GM21515 (cell line): ENCODE measurements around the gene PARN.
"Not testable (repeated sequence)": the region's sequence is repeated elsewhere in the genome, so short reads cannot be mapped to it uniquely, and the experiment has no call there.

Experiments used
- ATAC-seq: cut with Tn5 transposase; IDR thresholded peaks from one replicate; pipeline ENCODE4 v1.9.1; 2021; ENCODE audit not compliant: unreplicated experiment

The PARN gene

GRCh38 chr16:14574698-14575415, 55.2 kb downstream of the PARN start:
- not testable (repeated sequence) for ATAC-seq

- no peak for ATAC-seq
These were observed 57.5 kb downstream of the PARN start for GRCh38 chr16:14572535-14572934.

- no peak for ATAC-seq
These were observed 60.8 kb downstream of the PARN start for GRCh38 chr16:14569213-14569612.

GRCh38 chr16:14566599-14566998, 63.5 kb downstream of the PARN start:
- ATAC-seq = no peak

GRCh38 chr16:14565688-14566025, 64.4 kb downstream of the PARN start:
- ATAC-seq = no peak

GRCh38 chr16:14564861-14565687, 65.0 kb downstream of the PARN start:
- ATAC-seq = no peak

- no peak for ATAC-seq
These were observed 65.7 kb downstream of the PARN start for GRCh38 chr16:14564323-14564722.

- ATAC-seq = no peak
These were observed 67.2 kb downstream of the PARN start for GRCh38 chr16:14562691-14563491.

GRCh38 chr16:14560523-14560922, 69.5 kb downstream of the PARN start:
- no peak for ATAC-seq

- no peak for ATAC-seq
These were observed 70.2 kb downstream of the PARN start for GRCh38 chr16:14559809-14560241.

- ATAC-seq = no peak
These were observed 76.6 kb downstream of the PARN start for GRCh38 chr16:14553447-14553846.

GRCh38 chr16:14549789-14550153, 80.3 kb downstream of the PARN start:
- no peak for ATAC-seq

GRCh38 chr16:14548933-14549788, 80.9 kb downstream of the PARN start:
- no peak for ATAC-seq

GRCh38 chr16:14545346-14545884, 84.6 kb downstream of the PARN start:
- ATAC-seq = no peak

- ATAC-seq = not testable (repeated sequence)
These were observed 85.2 kb downstream of the PARN start for GRCh38 chr16:14544846-14545245.

GRCh38 chr16:14539631-14540030, 90.4 kb downstream of the PARN start:
- no peak for ATAC-seq

- ATAC-seq = no peak
These were observed 90.9 kb downstream of the PARN start for GRCh38 chr16:14539156-14539555.

- ATAC-seq = no peak
These were observed 91.5 kb downstream of the PARN start for GRCh38 chr16:14538604-14539003.

- no peak for ATAC-seq
These were observed 98.4 kb downstream of the PARN start for GRCh38 chr16:14531613-14532012.

- no peak for ATAC-seq
These were observed 99.0 kb downstream of the PARN start for GRCh38 chr16:14531101-14531500.
